ENCODE measurements around the gene KLHL33.

KLHL33 gene, protein sequence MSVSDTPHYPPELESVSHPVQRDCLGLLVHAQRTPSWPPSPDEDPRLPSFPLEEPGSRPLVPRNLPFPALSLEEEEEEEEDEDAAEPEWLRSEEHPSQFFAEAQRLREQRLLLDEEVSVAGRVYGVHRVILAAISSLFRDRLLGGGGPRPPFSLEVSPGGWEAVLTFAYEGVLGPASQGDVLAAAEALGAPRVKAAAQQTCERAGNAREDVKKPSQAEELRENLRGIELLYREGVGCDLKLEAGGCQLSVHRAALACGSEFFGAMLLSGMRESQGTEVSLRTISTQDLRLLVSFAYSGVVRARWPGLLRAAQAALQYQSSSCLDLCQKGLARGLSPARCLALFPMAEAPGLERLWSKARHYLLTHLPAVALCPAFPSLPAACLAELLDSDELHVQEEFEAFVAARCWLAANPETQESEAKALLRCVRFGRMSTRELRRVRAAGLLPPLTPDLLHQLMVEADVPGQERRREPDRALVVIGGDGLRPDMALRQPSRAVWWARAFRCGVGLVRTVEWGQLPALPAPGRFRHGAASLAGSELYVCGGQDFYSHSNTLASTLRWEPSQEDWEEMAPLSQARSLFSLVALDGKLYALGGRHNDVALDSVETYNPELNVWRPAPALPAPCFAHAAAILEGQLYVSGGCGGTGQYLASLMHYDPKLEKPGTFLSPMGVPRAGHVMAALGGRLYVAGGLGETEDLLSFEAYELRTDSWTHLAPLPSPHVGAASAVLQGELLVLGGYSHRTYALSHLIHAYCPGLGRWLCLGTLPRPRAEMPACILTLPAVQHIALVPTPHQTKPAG
- 0 reads per million in 2 donors for total RNA-seq

DNA sequence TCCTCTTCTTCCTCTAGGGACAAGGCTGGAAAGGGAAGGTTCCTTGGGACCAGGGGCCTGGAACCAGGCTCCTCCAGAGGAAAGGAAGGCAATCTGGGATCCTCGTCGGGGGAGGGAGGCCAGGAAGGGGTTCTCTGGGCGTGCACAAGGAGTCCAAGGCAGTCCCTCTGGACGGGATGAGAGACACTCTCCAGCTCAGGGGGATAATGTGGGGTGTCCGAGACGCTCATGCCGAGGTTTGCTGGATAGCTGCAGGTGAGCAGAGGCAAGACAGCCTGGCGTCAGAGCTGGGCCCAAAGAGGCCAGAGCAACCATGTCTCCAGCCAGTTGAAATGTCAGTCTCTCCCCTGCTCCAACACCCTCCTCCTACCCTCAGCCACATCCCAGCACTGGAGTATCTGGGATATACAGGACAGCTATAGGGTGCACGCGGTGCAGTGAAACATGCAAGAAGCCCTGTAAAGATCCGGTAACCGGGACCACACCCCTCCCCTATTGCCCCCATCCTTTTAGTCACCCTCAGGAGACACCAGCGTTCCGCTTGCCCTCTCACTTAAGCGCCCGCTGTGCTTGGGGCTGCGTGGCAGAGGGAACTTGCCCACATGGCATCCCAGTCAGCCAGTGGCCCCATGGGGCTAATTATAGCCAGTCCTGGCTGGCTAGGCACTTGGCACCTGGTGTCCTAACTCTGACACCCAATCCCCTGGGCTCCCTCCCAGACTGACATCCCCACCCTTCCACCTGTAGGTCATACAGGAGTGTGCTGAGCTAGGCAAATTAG is at the start of gene KLHL33:
KLHL33 (minus strand) TSS at position 585 of the 781 bp plus-strand sequence; CDS start at position 230, 355 bp downstream.
- no peak for DNase-seq

DNA sequence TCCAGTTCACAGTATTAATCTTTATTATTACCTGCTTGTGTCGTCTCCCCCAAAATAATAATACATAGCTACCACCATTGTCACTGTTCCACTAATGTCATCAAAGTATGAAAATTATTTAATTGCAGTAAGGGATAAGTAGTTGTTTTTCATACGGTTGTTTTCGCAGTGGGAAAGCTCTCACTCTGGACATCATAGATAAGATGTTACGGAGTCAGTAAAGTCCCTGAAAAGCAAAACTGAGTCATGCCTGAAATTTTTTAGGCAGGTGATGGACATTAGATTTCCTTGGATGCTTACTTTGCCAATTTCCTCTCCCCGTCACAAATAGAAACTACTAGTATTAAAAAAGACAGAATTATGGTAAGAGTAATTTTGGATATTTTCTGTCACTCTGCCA is 46.4 kb upstream of the KLHL33 start:
- no peak for DNase-seq

DNA sequence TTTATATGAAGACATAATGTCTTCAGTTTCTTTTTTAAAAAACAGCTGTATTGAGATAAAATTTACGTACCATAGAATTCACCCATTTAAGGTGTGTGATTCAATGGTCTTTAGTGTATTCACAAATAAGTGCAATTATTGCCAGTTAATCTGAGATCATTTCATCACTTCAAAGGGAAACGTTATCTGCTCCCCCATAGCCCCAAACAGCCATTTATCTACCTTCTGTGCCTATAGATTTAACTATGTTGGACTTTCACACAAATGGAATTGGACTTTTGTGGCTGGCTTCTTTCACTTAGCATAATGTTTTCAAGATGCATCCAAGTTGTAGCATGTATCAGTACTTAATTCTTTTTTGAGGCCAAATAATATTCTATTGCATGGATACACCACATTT is 42.9 kb upstream of the KLHL33 start:
- no peak for DNase-seq

DNA sequence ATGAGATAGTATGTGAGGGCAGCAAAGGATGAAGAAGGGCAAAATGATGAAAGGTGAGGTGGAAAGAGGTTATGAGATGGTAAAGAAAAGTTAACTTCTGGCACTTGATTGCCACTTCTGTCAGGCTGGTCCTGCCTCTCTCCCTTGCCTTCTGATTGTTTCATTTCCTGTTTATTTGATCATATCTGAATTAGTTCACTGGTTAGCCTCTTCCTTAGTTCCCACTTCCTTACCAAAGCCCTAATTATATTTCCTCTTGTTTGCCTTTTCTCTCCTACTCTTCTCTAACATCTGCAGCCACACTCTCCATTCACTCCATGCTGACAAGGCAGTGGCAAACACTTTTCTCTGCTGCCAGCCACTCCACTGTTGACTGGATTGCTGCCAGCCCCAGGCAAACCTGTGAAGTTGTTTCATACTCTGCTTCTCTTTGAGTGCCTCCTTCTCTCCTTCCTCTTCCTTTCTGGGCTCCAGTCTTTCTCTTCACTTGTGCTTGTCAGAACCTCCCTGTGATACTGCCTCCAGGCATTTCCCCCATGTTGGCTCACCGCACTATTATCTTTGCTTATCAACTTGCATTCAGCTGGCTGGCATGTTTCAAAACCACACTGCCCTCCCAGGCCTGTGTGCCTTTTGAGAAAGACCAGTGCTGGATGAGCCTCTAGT is 41.4 kb upstream of the KLHL33 start:
- DNase-seq, result peak; percentile 24

DNA sequence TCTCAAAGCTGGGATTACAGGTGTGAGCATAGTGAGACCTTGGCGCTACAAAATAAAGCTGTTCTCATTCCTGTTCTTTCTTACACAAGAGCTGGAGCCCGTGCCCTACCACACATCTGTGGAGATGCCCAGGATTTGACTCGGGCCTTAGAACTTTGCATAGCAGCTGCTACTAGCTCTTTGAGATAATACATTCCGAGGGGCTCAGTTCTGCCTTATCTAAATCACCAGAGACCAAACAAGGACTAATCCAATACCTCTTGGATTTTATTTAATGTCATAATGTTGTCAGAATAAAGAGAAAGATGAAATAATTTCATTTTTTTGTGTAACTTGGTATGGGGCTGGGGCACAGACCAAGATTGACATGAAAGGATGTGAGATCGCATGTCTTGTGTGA is 40.8 kb upstream of the KLHL33 start:
- no peak for DNase-seq

DNA sequence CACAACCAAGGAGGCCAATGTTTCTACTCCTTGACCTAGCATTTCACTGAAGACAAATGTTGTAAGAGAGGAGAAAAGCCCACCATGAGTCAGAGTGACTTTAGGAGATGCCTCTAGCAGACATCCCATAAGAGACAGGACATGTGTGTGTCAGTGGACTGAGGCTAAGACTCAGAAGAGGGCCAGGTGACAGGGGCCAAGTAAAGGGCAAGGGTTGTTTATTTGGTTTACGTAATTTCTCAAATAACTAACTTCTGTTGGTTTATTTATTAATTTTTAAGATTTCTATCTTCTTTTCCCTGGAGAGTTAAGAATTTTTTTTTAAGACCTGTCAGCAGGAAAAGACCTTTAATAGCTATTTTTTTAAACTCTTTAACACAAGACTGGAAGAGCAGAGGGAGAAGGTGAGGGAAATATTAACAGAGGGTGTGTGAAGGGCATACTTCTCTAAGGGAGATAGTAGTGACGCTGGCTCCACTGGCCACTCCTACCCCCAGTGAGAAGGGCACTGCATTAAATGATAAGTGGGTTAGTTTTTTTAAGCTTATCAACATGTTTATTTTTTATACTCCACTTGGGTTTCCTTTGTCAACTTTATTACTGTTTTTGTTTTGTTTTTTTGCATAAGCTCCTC is 36.7 kb upstream of the KLHL33 start:
- no peak for DNase-seq

DNA sequence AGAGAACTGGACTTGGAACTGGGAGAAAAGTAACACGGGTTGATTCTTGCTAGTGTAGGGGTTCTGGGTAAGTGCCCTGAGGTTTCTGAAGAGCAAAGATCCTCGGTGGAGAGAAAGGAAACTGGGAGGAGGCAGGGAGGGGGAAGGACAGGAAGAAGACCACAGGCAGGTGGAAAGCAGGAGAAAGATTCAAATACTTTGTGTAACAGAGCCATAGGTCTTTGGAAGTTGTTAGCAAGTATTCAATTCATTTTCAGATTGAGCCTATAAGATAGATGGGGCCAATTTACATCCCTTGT is 34.6 kb upstream of the KLHL33 start:
- DNase-seq, result no peak

DNA sequence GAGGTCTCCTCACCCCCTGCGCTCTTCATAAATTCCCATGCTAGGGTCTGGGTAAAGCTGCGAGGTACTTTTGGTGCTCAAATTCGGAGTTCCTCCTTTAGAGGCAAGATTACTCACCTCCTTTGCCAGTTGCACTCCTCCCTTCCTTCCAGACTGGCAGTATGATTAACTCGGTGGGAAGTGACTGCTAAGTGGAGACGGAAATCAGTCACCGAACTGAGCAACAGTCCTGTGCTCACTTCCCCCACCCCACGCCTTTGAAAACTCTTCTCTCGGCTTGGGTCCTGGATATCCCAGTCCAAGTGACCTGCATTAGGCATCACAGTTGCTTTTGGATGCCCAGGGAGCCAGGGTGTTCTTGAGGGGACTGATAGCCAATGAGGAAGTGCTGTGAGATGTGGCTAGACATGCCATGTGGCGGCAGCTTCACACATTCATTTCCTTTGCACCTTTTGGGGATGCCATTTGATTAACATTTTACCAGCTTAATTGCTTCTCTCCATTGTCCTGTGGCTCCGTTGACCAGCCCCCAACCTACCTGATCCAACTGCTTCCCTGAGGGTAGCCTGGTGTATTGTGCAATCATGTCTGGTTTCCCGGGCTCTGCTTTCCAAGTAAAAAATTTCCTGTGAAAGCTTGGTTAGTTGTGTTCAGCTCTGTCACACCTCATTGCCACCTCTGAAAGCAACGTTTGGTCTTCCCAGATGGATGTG is 34.1 kb upstream of the KLHL33 start:
- DNase-seq, result peak; percentile 26

DNA sequence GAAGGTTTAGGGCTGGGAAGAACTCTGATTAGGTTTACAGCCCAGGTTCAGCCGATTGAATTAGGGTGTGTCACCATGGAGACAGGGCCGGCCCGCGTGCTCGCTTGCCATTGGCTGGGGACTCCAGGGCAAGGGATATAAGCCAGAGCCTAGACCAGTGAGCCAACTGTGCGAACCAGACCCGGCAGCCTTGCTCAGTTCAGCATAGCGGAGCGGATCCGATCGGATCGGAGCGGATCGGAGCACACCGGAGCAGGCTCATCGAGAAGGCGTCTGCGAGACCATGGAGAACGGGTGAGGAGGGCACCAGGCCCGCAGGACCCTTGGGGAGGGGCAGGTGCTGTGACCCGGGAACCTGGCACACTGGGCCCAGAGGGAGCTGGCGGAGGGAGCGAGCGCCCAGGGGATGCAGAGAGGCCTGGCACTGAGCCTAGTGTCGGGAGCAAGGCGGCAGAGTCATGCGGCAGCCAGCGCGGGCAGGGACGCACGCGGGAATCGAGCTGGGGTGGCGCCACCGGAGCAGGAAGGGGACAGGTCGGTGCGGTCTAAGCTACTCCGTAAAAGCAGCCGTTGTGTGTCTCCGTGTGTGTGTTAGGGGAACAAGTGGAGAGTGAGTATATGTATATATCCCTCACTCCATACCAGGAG is 33.4 kb upstream of the KLHL33 start, which contains the start of gene PNP:
PNP (plus strand) TSS at position 165 of the 648 bp plus-strand sequence; CDS start at position 284, 119 bp downstream.
- DNase-seq, result peak; percentile 87

DNA sequence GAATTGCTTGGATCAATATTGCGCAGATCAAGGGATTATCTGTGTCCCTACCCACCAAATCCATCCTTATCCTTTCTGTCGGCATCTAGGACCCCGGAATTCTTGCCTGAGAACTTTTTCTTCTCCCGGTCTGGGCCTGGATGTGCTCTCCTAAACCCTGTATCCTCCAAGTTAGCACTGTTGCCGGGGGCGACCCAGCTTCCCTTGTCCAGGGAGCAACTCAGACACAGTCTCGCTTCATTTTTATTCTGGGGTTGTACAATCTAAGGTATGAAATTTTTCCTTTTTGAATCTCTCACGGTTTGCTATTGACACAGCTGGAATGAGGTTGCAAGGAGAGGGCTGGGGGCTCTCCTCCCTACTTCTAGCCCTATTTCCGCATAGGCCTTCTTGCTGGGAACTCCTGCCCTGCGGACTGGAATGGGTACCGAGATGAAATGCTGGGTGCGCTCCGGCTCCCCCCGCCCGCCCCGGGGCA is 32.8 kb upstream of the KLHL33 start:
- DNase-seq, result no peak

DNA sequence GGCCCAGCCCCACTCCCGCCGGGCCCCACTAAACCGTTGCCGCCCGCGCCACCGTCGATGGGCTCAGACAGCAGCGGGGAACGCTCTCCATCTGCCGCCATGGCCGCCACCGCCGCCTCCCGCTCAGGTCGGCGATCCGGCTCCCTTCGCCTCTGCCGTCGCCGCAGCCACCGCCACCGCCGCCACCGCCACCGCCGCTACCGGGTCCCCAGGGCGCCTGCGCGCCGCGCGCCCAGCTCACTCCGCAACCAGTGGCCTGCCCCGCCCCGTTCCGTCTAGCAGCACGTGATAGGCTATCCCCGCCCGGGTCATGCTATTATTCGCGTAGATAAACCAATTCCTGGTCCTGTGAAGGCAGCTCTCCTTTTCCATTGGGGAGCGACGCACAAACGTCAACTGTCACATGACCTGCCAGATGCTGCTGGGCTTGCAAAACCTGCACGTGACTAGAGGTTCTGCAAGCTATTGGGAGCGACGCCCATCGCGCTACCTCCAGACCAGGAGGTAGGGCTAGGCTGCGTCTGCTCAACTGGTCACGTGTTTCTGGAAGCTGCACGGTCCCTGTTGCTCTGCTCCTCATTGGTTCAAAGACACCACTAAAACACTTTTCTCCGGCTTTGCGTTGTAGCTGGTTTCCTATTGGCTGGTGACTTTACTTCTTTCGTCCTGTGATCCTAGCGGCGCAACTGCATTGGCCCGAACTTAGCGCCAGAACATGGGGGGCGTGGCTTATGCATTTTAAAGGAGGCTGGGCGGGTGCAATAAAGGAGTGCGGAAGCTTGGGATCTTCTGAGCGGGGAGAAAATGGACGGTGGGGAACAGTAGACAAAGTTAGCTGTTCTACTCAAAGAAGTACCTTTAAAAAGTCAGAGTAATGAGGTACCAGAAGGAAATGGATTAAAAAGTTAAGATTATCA is 25.5 kb upstream of the KLHL33 start, which contains the start of gene PIP4P1:
PIP4P1 (minus strand) TSS at position 210 of the 917 bp plus-strand sequence; CDS start at position 101, 109 bp downstream.
- DNase-seq, result peak; percentile 97

DNA sequence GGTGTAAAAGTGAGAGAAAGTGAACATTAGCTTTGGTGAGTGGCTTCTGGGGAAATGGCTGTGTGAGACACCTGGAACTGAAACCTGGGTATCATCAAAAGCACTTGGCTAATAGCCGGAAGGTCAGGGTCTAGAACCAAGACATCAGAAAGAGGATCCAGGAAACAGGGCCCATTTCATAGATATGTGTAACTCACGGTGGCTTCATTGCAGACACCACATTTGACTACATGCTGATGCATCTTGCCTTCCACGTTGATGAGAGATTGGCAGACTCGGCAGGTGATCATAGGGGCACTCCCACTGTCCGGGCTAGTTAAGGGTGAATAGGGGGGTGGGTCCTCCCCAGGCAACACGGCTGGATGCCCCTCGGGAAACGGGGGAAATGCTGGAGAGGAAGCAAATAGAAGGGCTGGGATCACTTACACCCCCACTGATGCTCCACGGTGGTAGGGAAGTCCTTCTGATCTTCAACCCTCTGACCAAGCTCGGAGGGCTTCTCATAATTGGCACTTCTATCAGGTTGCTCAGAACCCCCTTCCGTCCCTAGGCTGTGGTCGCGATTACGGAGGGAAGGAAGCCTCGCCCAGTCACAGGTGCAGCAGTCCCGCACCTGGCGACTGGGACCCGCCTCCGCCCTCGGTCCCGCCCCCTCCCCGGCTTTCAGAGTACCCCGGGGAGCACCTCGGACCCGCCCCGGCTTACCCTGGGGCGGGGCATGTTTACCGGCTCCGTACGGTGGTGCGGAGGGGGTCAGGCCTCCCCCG is 24.7 kb upstream of the KLHL33 start:
- peak; percentile 61 for DNase-seq

DNA sequence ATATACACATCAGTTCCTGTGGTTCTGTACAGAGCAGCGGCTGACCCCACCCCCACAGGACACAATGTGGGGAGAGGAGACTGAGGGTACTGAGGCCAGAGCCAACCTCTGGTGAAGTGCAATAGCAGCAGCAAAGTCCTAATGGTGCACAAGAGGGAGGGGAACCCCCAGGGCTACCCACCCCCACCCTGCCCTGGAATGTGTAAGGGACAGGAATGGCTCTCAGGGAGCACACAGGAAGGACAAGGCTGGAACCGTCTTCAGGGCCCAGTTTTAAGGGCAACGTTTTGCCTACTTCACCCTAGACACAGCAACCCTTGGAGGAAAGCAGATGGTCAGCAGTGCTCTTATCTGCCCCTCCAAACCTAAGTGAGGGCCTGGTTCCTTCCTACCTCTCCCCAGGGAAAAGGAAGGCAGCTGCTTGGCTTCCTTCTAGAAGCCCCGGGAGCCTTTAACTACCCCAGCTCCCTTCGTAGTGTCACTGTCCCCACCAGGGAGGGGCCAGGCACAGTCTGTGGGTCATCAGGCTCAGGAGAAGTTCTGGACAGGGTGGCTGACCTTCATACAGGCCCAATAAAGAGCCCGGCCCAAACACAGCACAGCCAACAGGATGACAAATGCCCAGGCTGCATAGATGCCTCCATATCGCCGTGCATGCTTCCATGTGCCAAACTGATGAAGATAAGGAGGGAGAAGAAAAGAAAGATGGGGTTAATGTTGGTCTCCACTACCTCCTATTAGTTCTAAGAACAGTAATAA is 22.2 kb upstream of the KLHL33 start:
- no peak for DNase-seq

DNA sequence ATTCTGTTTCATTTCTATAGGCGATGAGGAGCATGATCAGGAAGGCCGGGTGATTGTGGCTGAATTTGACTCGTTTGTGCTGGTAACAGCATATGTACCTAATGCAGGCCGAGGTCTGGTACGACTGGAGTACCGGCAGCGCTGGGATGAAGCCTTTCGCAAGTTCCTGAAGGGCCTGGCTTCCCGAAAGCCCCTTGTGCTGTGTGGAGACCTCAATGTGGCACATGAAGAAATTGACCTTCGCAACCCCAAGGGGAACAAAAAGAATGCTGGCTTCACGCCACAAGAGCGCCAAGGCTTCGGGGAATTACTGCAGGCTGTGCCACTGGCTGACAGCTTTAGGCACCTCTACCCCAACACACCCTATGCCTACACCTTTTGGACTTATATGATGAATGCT is 21.0 kb upstream of the KLHL33 start:
- no peak for DNase-seq

DNA sequence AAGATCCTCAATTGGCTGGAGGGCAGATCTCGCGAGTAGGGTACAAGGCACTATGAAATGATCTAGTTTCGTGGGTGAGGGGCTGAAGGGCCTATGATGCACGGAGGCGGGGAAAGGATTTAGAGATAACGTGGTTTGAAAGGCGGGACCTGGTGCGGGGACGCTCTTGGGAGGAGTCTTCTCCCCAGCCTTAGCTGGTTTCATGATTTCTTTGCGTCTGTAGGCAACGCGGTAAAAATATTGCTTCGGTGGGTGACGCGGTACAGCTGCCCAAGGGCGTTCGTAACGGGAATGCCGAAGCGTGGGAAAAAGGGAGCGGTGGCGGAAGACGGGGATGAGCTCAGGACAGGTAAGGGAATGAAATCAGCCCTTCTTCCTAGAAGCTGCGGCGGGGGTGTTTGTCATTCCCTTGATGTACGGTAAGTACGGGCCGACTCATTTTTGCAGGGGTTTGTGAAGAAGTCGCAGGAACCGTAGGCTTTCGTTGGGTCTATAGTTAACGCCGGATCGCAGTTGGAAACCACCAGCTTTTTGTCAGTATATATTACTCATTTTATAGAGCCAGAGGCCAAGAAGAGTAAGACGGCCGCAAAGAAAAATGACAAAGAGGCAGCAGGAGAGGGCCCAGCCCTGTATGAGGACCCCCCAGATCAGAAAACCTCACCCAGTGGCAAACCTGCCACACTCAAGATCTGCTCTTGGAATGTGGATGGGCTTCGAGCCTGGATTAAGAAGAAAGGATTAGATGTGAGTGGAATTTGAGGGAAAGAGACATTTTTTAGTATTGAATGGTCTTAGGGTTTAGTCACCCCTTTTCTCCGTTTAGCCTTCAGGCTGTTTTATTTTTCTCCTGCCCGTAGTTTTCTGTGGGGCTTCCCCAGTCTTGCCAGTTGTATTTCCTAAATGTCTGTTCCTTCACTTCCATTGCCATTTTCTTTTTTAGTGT is 19.7 kb upstream of the KLHL33 start:
- DNase-seq, result no peak

DNA sequence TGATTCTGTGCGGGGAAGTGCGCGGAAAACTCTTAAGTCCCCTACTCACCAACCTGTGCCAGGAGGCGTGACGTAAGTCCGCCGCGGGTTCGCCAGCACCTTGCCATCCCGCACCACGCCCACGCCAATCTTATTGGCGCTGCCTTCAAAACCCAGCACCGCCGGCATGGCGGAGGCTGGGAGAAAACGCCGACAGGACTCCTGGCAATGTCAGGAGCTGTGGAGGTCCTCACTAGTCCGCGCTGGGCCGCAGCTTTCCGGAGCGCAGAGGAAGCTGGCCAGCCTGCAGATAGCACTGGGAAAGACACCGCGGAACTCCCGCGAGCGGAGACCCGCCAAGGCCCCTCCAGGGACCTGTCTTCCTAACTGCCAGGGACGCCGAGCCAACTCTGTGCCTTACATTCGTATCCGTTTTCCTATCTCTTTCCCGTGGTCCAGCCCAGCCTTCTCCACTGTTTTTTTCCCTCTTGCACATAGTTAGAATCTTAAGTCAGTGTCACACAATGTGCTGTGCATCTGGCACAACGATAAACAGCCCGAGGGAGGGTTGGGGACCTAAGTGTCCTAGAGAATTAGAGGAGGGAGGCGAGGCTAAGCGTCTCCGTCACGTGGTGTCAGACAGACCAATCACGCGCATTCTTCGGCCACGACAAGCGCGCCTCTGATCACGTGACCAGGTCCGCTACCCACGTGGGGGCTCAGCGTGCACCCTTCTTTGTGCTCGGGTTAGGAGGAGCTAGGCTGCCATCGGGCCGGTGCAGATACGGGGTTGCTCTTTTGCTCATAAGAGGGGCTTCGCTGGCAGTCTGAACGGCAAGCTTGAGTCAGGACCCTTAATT is 18.8 kb upstream of the KLHL33 start, which contains the start of the genes APEX1 and OSGEP:
APEX1 (plus strand) TSS at position 711 of the 839 bp plus-strand sequence. CDS start 420 bp downstream, outside the sequence.
OSGEP (minus strand) TSS at position 297 of the 839 bp plus-strand sequence; CDS start at position 168, 129 bp downstream.
- peak; percentile 94 for DNase-seq
